Endothelial cell of umbilical vein (primary cell): Measurements from ENCODE around the gene DEFB131B.
A peak's percentile ranks its signal among the peaks of the same experiment; 100 is the strongest.

Experiments used
- CTCF ChIP-seq, 2 donors: IDR thresholded peaks; 1 replicate in 1 of 2; 2 replicates in 1 of 2; pipeline ENCODE4 v1.5.1; 2011; ENCODE audit warnings: low read length in 2 of 2, mild to moderate bottlenecking in 2 of 2, moderate library complexity in 2 of 2, control low read depth in 1 of 2, inconsistent platforms in 1 of 2, low read depth in 1 of 2; ENCODE audit not compliant: insufficient read depth in 1 of 2; ENCODE audit errors: extremely low read depth in 1 of 2
- EZH2 ChIP-seq: IDR thresholded peaks from 2 replicates; pipeline ENCODE4 v1.6.1; 2012; ENCODE audit warnings: borderline replicate concordance, low read depth, mild to moderate bottlenecking, moderate library complexity, low read length, inconsistent platforms; ENCODE audit not compliant: severe bottlenecking
- FOS ChIP-seq: IDR thresholded peaks from 2 replicates; pipeline ENCODE4 v1.6.1; 2011; ENCODE audit warnings: mild to moderate bottlenecking, low read length, moderate library complexity, borderline replicate concordance; ENCODE audit not compliant: insufficient read depth
- GATA2 ChIP-seq: IDR thresholded peaks from 2 replicates; pipeline ENCODE4 v1.7.0; 2011; ENCODE audit warnings: low read depth, mild to moderate bottlenecking, moderate library complexity, mixed read lengths, low read length; ENCODE audit not compliant: insufficient read length, insufficient read depth
- JUN ChIP-seq: IDR thresholded peaks from 2 replicates; pipeline ENCODE4 v1.6.1; 2011; ENCODE audit warnings: borderline replicate concordance, low read depth; ENCODE audit not compliant: insufficient read length, insufficient read depth
- MYC ChIP-seq: IDR thresholded peaks from one replicate; pipeline ENCODE4 v1.6.1; 2011; ENCODE audit warnings: mild to moderate bottlenecking, low read depth, low read length
- POLR2A ChIP-seq: IDR thresholded peaks from 2 replicates; pipeline ENCODE4 v1.6.1; 2012; ENCODE audit warnings: low read depth, mild to moderate bottlenecking, control low read depth, low read length
- POLR2AphosphoS5 ChIP-seq: IDR thresholded peaks from 2 replicates; pipeline ENCODE4 v1.6.1; 2012; ENCODE audit warnings: low read depth, mild to moderate bottlenecking, control low read depth, low read length, moderate library complexity; ENCODE audit not compliant: insufficient read depth

GRCh38 chr11:71927820-71928736 lies 49.8 kb downstream of the DEFB131B start, which contains the start of gene XNDC1N:
- TF ChIP-seq CTCF (IDR thresholded peaks at IDR 0.05; ENCODE audit: extremely low read depth in 1 of 2, insufficient read depth in 1 of 2, low read depth in 1 of 2, low read length in 2 of 2) (no peak), POLR2A (peak; percentile 53), GATA2 (no peak), MYC (no peak), FOS (no peak), EZH2 (no peak), POLR2AphosphoS5 (peak; percentile 57), JUN (no peak)
